Progenitor cell of endocrine pancreas (in vitro differentiated cells): Measurements from ENCODE around the gene INMT. TPM values are rescaled to one million over a fixed set of nuclear protein-coding genes. Genes with fewer than 3 reads are reported as not detected.

ENCODE experiments used
- DNase-seq: peaks from one replicate; pipeline ENCODE4 v3.0.0; 2021; ENCODE audit warnings: low spot score; ENCODE audit not compliant: unreplicated experiment
- H3K27ac Mint-ChIP-seq: 2 replicates; pipeline ENCODE4 v1.8.0; 2021; ENCODE audit warnings: mild to moderate bottlenecking, moderate library complexity, mixed read lengths
- H3K27me3 Mint-ChIP-seq: 2 replicates; pipeline ENCODE4 v1.8.0; 2021; ENCODE audit warnings: mixed read lengths
- H3K36me3 Mint-ChIP-seq: 2 replicates; pipeline ENCODE4 v1.8.0; 2022; ENCODE audit warnings: mixed read lengths; ENCODE audit not compliant: insufficient read depth
- H3K4me1 Mint-ChIP-seq: 2 replicates; pipeline ENCODE4 v1.8.0; 2021; ENCODE audit warnings: low read depth, mixed read lengths
- H3K4me3 Mint-ChIP-seq: 2 replicates; pipeline ENCODE4 v1.8.0; 2021; ENCODE audit warnings: low read depth, mild to moderate bottlenecking, moderate library complexity, mixed read lengths
- H3K9me3 Mint-ChIP-seq: 2 replicates; pipeline ENCODE4 v1.8.0; 2021; ENCODE audit warnings: low read depth, mixed read lengths
- CTCF ChIP-seq: fragments of 200-600 bp; sonication (generic); IDR thresholded peaks from one replicate; pipeline ENCODE4 v1.5.0; 2021; ENCODE audit warnings: antibody characterized with exemption, mild to moderate bottlenecking; ENCODE audit not compliant: unreplicated experiment
- total RNA-seq: library from RNA; stranded (reverse); gene quantifications from 2 replicates; pipeline ENCODE4 v1.2.1, GENCODE V29; 2021

INMT gene
- total RNA-seq, 1 donor from 2014 or later, result 2.9 TPM

DNA sequence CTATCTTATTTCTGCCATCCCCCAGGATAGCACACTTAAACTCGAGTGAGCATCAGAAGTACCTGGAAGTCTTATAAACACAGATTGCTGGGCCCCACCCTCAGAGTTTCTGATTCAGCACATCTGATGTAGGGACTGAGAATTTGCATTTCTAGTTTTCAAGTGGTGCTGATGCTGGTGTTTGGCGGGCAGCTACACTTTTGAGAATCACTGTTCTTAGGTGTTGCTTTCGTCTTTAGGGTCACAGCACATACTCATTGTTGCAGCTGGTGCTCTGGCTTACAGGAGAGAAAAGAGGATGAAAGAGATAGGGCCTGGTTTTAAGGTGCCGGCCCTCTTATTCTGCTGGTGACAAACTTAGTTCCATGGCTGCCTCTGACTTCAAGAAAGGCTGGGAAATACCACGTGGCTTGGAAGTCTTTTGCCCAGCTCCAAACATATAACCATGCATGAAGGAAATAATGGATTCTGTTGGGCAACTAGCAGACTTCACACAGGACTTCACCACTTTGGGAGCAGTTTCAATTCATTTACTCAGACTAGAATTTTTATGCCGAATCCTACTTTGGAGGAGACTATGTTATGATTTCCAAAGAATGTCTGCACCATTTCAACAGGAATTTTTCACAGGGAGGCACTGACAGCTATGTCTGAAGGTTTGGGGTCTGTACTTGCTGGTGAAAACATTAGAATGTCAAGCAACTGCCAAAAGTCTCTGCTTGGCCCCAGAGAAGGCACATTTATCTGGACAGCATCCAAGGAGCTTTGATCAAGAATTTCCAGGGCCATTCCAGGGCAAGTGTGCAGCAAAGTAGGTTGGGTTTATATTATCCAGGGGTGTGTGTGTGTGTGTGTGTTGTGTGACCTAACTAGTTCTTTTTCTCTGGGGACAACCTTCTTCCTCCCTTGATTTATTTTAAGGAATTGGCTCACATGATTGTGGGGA, 12.4 kb downstream of the INMT start:
- no peak overlapping the region for H3K4me3 Mint-ChIP-seq
- no peaks in the 10 kb centered on the region for H3K27me3 Mint-ChIP-seq
- peaks cover 4% of the 10 kb centered on the region for H3K4me1 Mint-ChIP-seq
- DNase-seq, result no peak
- no peak for TF ChIP-seq CTCF
- no peaks in the 10 kb centered on the region for H3K36me3 Mint-ChIP-seq
- H3K27ac Mint-ChIP-seq, result no peak overlapping the region
- no peaks in the 10 kb centered on the region for H3K9me3 Mint-ChIP-seq

DNA sequence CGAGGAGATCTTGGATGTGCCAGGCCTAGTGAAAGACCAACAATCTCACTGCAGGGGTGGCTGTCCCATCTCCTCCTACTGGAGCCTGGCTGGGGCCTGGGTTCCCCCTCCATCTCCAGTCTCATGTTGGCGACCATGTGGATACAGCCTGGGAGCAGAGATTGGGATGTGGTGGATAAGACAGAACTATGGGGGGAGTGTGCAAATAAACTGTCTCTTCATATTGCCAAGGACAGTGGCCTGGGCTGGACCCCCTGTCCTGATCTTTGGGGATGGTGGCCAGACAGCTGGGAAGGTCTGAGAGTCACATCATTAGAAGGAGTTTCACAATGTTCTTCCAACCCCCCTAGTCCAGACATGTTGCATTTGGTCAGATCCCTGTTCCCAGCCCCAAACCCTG, 13.5 kb downstream of the INMT start:
- peaks cover 4% of the 10 kb centered on the region for H3K4me1 Mint-ChIP-seq
- H3K36me3 Mint-ChIP-seq, result no peaks in the 10 kb centered on the region
- H3K4me3 Mint-ChIP-seq, result no peak overlapping the region
- no peak for TF ChIP-seq CTCF
- DNase-seq, result no peak
- H3K27me3 Mint-ChIP-seq, result no peaks in the 10 kb centered on the region
- H3K9me3 Mint-ChIP-seq, result no peaks in the 10 kb centered on the region
- H3K27ac Mint-ChIP-seq, result no peak overlapping the region

DNA sequence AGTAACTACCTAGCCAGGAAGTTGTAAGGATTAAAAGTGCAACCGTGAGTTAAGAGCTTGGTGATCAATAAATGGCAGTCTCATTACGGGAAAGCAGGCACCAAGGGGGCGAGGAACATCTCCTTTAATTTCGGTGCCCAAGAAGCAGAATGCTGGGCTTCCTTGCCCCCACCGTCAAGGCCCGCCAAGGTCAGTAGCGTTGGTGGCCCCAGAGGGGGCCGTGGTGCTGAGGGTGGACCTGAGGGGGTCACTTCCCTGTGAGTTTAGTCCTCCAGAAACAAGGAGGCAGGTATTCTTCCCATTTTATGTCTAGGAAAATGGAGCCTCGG, 18.9 kb downstream of the INMT start:
- no peaks in the 10 kb centered on the region for H3K27me3 Mint-ChIP-seq
- peak overlapping the region; percentile 82 for H3K27ac Mint-ChIP-seq
- no peaks in the 10 kb centered on the region for H3K9me3 Mint-ChIP-seq
- no peak for DNase-seq
- peak overlapping the region; percentile 85 for H3K4me3 Mint-ChIP-seq
- TF ChIP-seq CTCF, result no peak
- H3K36me3 Mint-ChIP-seq, result no peaks in the 10 kb centered on the region
- peaks cover 5% of the 10 kb centered on the region for H3K4me1 Mint-ChIP-seq

DNA sequence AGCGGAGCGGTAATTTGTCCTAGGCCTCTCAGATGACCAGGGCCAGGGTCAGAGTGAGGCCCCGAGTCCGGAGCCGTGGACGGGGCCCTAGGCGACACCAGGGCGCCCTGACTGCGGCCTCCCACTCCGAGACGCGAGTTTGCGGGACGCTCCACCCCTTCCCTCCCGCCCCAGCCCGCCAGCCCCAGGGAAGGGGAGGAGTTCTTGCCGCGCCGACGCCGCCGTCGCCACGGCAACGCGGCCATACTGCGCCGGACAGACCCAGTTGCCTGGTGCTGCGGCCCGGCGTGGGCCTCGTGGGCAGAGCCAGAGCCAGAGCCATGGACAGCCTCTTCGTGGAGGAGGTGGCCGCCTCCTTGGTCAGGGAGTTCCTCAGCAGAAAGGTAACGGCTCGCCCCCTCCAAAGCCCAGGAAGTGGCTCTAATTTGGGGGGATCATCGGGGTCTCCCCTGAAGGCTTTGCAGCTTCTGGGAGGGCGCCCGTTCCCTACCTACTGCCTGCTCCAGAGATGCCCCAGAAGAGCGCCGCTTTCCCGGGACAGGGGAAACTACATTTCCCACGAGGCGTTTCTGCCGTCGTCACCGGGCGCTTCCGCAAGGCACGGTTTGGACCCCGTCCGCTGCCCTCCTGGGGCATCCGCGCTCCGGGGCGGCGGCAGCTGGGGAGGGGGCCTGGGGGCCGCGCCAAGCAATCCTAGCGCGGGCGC, 19.4 kb downstream of the INMT start, which contains the start of gene MINDY4:
Gene MINDY4, plus strand, starts transcription at position 244 of the 706 bp plus-strand sequence. Its CDS starts 77 bp downstream, at position 321.
- peak within 1 kb of the TSS; percentile 85 for H3K4me3 Mint-ChIP-seq
- H3K27ac Mint-ChIP-seq, result peak within 1 kb of the TSS; percentile 91
- H3K9me3 Mint-ChIP-seq, result no peaks in the 10 kb centered on the region
- no peak for TF ChIP-seq CTCF
- H3K4me1 Mint-ChIP-seq, result peaks cover 5% of the 10 kb centered on the region
- no peaks in the 10 kb centered on the region for H3K36me3 Mint-ChIP-seq
- DNase-seq, result peak; percentile 70
- no peaks in the 10 kb centered on the region for H3K27me3 Mint-ChIP-seq

- H3K4me3 Mint-ChIP-seq, result peak overlapping the region; percentile 85
- no peaks in the 10 kb centered on the region for H3K27me3 Mint-ChIP-seq
- no peaks in the 10 kb centered on the region for H3K36me3 Mint-ChIP-seq
- H3K4me1 Mint-ChIP-seq, result peaks cover 5% of the 10 kb centered on the region
- H3K27ac Mint-ChIP-seq, result peak overlapping the region; percentile 86
- DNase-seq, result no peak
- H3K9me3 Mint-ChIP-seq, result no peaks in the 10 kb centered on the region
- TF ChIP-seq CTCF, result no peak
These were observed 20.0 kb downstream of the INMT start for GRCh38 chr7:30771880-30772425.
